ENCODE measurements around the gene TWIST1.

TWIST1 gene

GRCh38 chr7:19107356-19108146 lies 9.9 kb downstream of the TWIST1 start:
- peak in 1 of 2 donors; percentile 66 for DNase-seq
- Histone ChIP-seq H3K4me1 (peaks cover 5 to 26% (median 10%) of the 10 kb centered on the region in 4 donors), H3K27ac (peak overlapping the region; percentile 31 to 44), H3K27me3 (peaks cover 0 to 46% of the 10 kb centered on the region in 2 donors), H3K36me3 (no peaks in the 10 kb centered on the region), H3K4me3 (peak overlapping the region; percentile 49 to 50), H3K9me3 (no peaks in the 10 kb centered on the region)
- intact Hi-C loops (cut with DNase I; ENCODE audit: low total_unique reads): no loop called here
- TF ChIP-seq CTCF (IDR thresholded peaks at IDR 0.05): no peak

- Histone ChIP-seq H3K4me1 (peaks cover 5 to 26% (median 10%) of the 10 kb centered on the region in 4 donors), H3K27ac (peak overlapping the region in 1 of 2 donors; percentile 44), H3K36me3 (no peaks in the 10 kb centered on the region), H3K9me3 (no peaks in the 10 kb centered on the region), H3K4me3 (peak overlapping the region; percentile 49 to 50), H3K27me3 (peaks cover 4 to 40% of the 10 kb centered on the region in 2 donors)
- TF ChIP-seq CTCF (IDR thresholded peaks at IDR 0.05): no peak
- intact Hi-C loops (cut with DNase I; ENCODE audit: low total_unique reads): no loop called here
- DNase-seq: no peak
These were observed 10.4 kb downstream of the TWIST1 start for GRCh38 chr7:19107081-19107355.

GRCh38 chr7:19106241-19107080 lies 11.0 kb downstream of the TWIST1 start:
- no peak overlapping the region for H3K27ac ChIP-seq
- H3K36me3 ChIP-seq: no peaks in the 10 kb centered on the region
- intact Hi-C loops (cut with DNase I; ENCODE audit: low total_unique reads): no loop called here
- peak overlapping the region; percentile 49 to 50 for H3K4me3 ChIP-seq
- DNase-seq: no peak
- no peaks in the 10 kb centered on the region for H3K9me3 ChIP-seq
- no peak for TF ChIP-seq CTCF (IDR thresholded peaks at IDR 0.05)
- H3K27me3 ChIP-seq: peaks cover 5 to 35% of the 10 kb centered on the region in 2 donors
- peaks cover 5 to 26% (median 10%) of the 10 kb centered on the region in 4 donors for H3K4me1 ChIP-seq

- H3K4me3 ChIP-seq: no peak overlapping the region
- intact Hi-C loops (cut with DNase I; ENCODE audit: low total_unique reads): no loop called here
- no peaks in the 10 kb centered on the region for H3K9me3 ChIP-seq
- peaks cover 5 to 26% (median 10%) of the 10 kb centered on the region in 4 donors for H3K4me1 ChIP-seq
- no peak for DNase-seq
- H3K36me3 ChIP-seq: no peaks in the 10 kb centered on the region
- no peak for TF ChIP-seq CTCF (IDR thresholded peaks at IDR 0.05)
- H3K27ac ChIP-seq: no peak overlapping the region
- peaks cover 5 to 28% of the 10 kb centered on the region in 2 donors for H3K27me3 ChIP-seq
These were observed 11.9 kb downstream of the TWIST1 start for GRCh38 chr7:19105546-19105945.

- Histone ChIP-seq H3K36me3 (no peaks in the 10 kb centered on the region), H3K9me3 (no peaks in the 10 kb centered on the region), H3K27ac (no peak overlapping the region), H3K4me1 (peaks cover 5 to 26% (median 10%) of the 10 kb centered on the region in 4 donors), H3K27me3 (peaks cover 5 to 28% of the 10 kb centered on the region in 2 donors), H3K4me3 (no peak overlapping the region)
- intact Hi-C loops (cut with DNase I; ENCODE audit: low total_unique reads): no loop called here
- DNase-seq: no peak
- TF ChIP-seq CTCF (IDR thresholded peaks at IDR 0.05): no peak
These were observed 12.6 kb downstream of the TWIST1 start for GRCh38 chr7:19104811-19105210.
